H1 (cell line): ENCODE data around the gene CGNL1. TPM values are rescaled to one million over a fixed set of nuclear protein-coding genes. Genes with fewer than 3 reads are reported as not detected.

ENCODE experiments used
- CTCF ChIA-PET: fragments of 300-600 bp; sonication (Branson Sonifier 250); formaldehyde crosslinking; loops from one replicate; lab custom pipeline; 2021; ENCODE audit not compliant: partially characterized antibody; lab: Charles Lee
- POLR2A ChIA-PET: fragments of 300-600 bp; sonication (Branson Sonifier 250); formaldehyde crosslinking; loops from one replicate; lab custom pipeline; 2021; ENCODE audit warnings: inconsistent platforms; ENCODE audit not compliant: partially characterized antibody; lab: Charles Lee
- DNase-seq, 2 experiments: peaks; one replicate each; pipeline versions ENCODE4 v3.0.0 to v3.0.0-alpha.2; 2010 to 2022; ENCODE audit warnings: low spot score in 2 of 2, low read depth in 1 of 2, mixed read lengths in 1 of 2
- FAIRE-seq: peaks from 2 replicates; lab custom pipeline; 2011; peaks lifted over from hg19 to GRCh38; lab: Jason Lieb, UNC
- H2AFZ ChIP-seq: 2 replicates; pipeline ENCODE4 v1.8.1; 2012; ENCODE audit warnings: low read length, inconsistent platforms
- H2AK5ac ChIP-seq: 2 replicates; pipeline ENCODE4 v1.6.1; 2013; ENCODE audit warnings: low read depth, low read length
- H2BK120ac ChIP-seq: replicated peaks from 2 replicates; pipeline ENCODE3; 2013; ENCODE audit warnings: low read depth, low read length, inconsistent platforms
- H2BK12ac ChIP-seq: 2 replicates; pipeline ENCODE4 v1.6.1; 2013; ENCODE audit warnings: low read depth, low read length
- H2BK15ac ChIP-seq: 2 replicates; pipeline ENCODE4 v1.6.1; 2013; ENCODE audit warnings: low read length
- H2BK20ac ChIP-seq: 2 replicates; pipeline ENCODE4 v1.6.1; 2013; ENCODE audit warnings: low read length
- H2BK5ac ChIP-seq: 2 replicates; pipeline ENCODE4 v1.6.1; 2013; ENCODE audit warnings: low read depth, low read length
- H3K14ac ChIP-seq: 2 replicates; pipeline ENCODE4 v1.6.1; 2013; ENCODE audit warnings: inconsistent platforms; ENCODE audit not compliant: insufficient read length
- H3K18ac ChIP-seq: 2 replicates; pipeline ENCODE4 v1.6.1; 2013; ENCODE audit warnings: low read length; ENCODE audit errors: extremely low read depth
- H3K23ac ChIP-seq: 2 replicates; pipeline ENCODE4 v1.6.1; 2013; ENCODE audit warnings: inconsistent platforms; ENCODE audit not compliant: insufficient read length
- H3K23me2 ChIP-seq: 2 replicates; pipeline ENCODE4 v1.6.1; 2013; ENCODE audit warnings: low read depth, low read length
- H3K27ac ChIP-seq: 2 replicates; pipeline ENCODE4 v1.6.1; 2011; ENCODE audit warnings: low read depth, low read length, inconsistent platforms
- H3K27me3 ChIP-seq, 4 experiments: replicated peaks in 1 of 4; 1 replicate in 1 of 4; 2 replicates in 3 of 4; pipeline versions ENCODE4 v1.6.1 to v1.8.1; 2011 to 2013; ENCODE audit warnings: low read length in 3 of 4, mild to moderate bottlenecking in 3 of 4, inconsistent platforms in 2 of 4, mixed read lengths in 2 of 4, moderate library complexity in 1 of 4; ENCODE audit not compliant: control insufficient read depth in 3 of 4, insufficient read depth in 3 of 4; ENCODE audit errors: extremely low read depth in 1 of 4
- H3K36me3 ChIP-seq, 4 experiments: 2 replicates each; pipeline versions ENCODE4 v1.6.1 to v1.8.1; 2011 to 2013; ENCODE audit warnings: mild to moderate bottlenecking in 4 of 4, low read length in 3 of 4, moderate library complexity in 2 of 4, control low read depth in 1 of 4, inconsistent platforms in 1 of 4; ENCODE audit not compliant: insufficient read depth in 4 of 4, control insufficient read depth in 2 of 4
- H3K4ac ChIP-seq: replicated peaks from 2 replicates; pipeline ENCODE3; 2013; ENCODE audit warnings: low read length, low read depth, mixed read lengths, inconsistent platforms; ENCODE audit not compliant: insufficient read length
- H3K4me1 ChIP-seq, 4 experiments: replicated peaks in 1 of 4; 1 replicate in 1 of 4; 2 replicates in 3 of 4; pipeline versions ENCODE4 v1.6.1 to v1.8.1; 2011 to 2013; ENCODE audit warnings: low read length in 3 of 4, inconsistent platforms in 2 of 4, mixed read lengths in 1 of 4; ENCODE audit not compliant: insufficient read depth in 4 of 4, control insufficient read depth in 3 of 4
- H3K4me2 ChIP-seq, 2 experiments: 2 replicates each; pipeline versions ENCODE4 v1.6.1 to v1.8.1; 2011 to 2013; ENCODE audit warnings: low read depth in 2 of 2, low read length in 2 of 2, control low read depth in 1 of 2, inconsistent platforms in 1 of 2, mild to moderate bottlenecking in 1 of 2; ENCODE audit not compliant: insufficient read depth in 1 of 2
- H3K4me3 ChIP-seq, 4 experiments: fragments of 200-600, 300-600 bp in 1 of 4; sonication (generic), shearing (Covaris generic), sonication (Bioruptor Twin) in 1 of 4; 2 replicates each; pipeline versions ENCODE4 v1.5.1 to v1.8.1; 2011 to 2016; ENCODE audit warnings: low read length in 4 of 4, low read depth in 3 of 4, control low read depth in 2 of 4, inconsistent platforms in 2 of 4, mild to moderate bottlenecking in 2 of 4, mixed read lengths in 1 of 4, moderate library complexity in 1 of 4; ENCODE audit not compliant: insufficient read depth in 2 of 4; ENCODE audit errors: extremely low read depth in 1 of 4
- H3K56ac ChIP-seq: replicated peaks from 2 replicates; pipeline ENCODE3; 2013; ENCODE audit warnings: low read depth, mild to moderate bottlenecking, mixed read lengths, low read length, inconsistent platforms; ENCODE audit not compliant: insufficient read length
- H3K79me1 ChIP-seq: 2 replicates; pipeline ENCODE4 v1.6.1; 2013; ENCODE audit warnings: low read depth, low read length, control low read depth
- H3K79me2 ChIP-seq, 2 experiments: 2 replicates each; pipeline versions ENCODE4 v1.6.1 to v1.8.1; 2012 to 2013; ENCODE audit warnings: low read length in 2 of 2, mild to moderate bottlenecking in 2 of 2, inconsistent platforms in 1 of 2; ENCODE audit not compliant: insufficient read depth in 2 of 2, control insufficient read depth in 1 of 2
- H3K9ac ChIP-seq, 4 experiments: replicated peaks in 1 of 4; 1 replicate in 1 of 4; 2 replicates in 3 of 4; pipeline versions ENCODE4 v1.6.1 to v1.8.1; 2011 to 2013; ENCODE audit warnings: low read depth in 3 of 4, low read length in 3 of 4, control low read depth in 2 of 4, mild to moderate bottlenecking in 2 of 4, moderate library complexity in 2 of 4, inconsistent platforms in 1 of 4; ENCODE audit errors: extremely low read depth in 1 of 4
- H3K9me3 ChIP-seq, 2 experiments: 2 replicates each; pipeline versions ENCODE4 v1.6.1 to v1.8.1; 2012 to 2013; ENCODE audit warnings: mild to moderate bottlenecking in 2 of 2, moderate library complexity in 2 of 2, control low read depth in 1 of 2, inconsistent platforms in 1 of 2, low read depth in 1 of 2, low read length in 1 of 2, mixed read lengths in 1 of 2; ENCODE audit not compliant: insufficient read depth in 2 of 2
- H4K20me1 ChIP-seq, 2 experiments: replicated peaks in 1 of 2; 2 replicates each; pipeline versions ENCODE3 to v1.8.1; 2011 to 2013; ENCODE audit warnings: inconsistent platforms in 2 of 2, low read length in 2 of 2, mild to moderate bottlenecking in 1 of 2; ENCODE audit not compliant: insufficient read depth in 2 of 2, control insufficient read depth in 1 of 2
- H4K5ac ChIP-seq: 2 replicates; pipeline ENCODE4 v1.6.1; 2013; ENCODE audit warnings: low read length, low read depth, mixed read lengths, inconsistent platforms; ENCODE audit not compliant: insufficient read length
- H4K8ac ChIP-seq: 2 replicates; pipeline ENCODE4 v1.8.0; 2013; ENCODE audit warnings: mild to moderate bottlenecking, moderate library complexity, low read length, inconsistent platforms; ENCODE audit not compliant: insufficient read depth; ENCODE audit errors: extremely low read depth
- H4K91ac ChIP-seq: replicated peaks from 2 replicates; pipeline ENCODE3; 2013; ENCODE audit warnings: low read length, mixed read lengths, inconsistent platforms; ENCODE audit not compliant: insufficient read length
- CEBPB ChIP-seq: IDR thresholded peaks from 2 replicates; pipeline ENCODE4 v1.6.1; 2012; ENCODE audit warnings: low read depth, low read length
- CTCF ChIP-seq, 3 experiments: IDR thresholded peaks; 1 replicate in 2 of 3; 2 replicates in 1 of 3; pipeline versions ENCODE4 v1.5.1 to v1.6.1; 2011; ENCODE audit warnings: low read length in 3 of 3, mild to moderate bottlenecking in 3 of 3, inconsistent platforms in 2 of 3, low read depth in 1 of 3, moderate library complexity in 1 of 3; ENCODE audit not compliant: insufficient read depth in 1 of 3; ENCODE audit errors: control extremely low read depth in 1 of 3
- RAD21 ChIP-seq, 2 experiments: IDR thresholded peaks in 1 of 2; conservative IDR thresholded peaks in 1 of 2; 2 replicates each; pipeline ENCODE4 v1.6.1; 2011; ENCODE audit warnings: low read depth in 2 of 2, low read length in 2 of 2, improper control_type of control experiment in 1 of 2, inconsistent platforms in 1 of 2, mild to moderate bottlenecking in 1 of 2, moderate library complexity in 1 of 2
- SP1 ChIP-seq: IDR thresholded peaks from 2 replicates; pipeline ENCODE4 v1.6.1; 2011; ENCODE audit warnings: low read depth, low read length
- WGBS, 2 experiments: shearing (Covaris generic) in 1 of 2; methylation state at CpG; one replicate each; pipeline versions ENCODE4 v1.1.6 to v1.1.7; 2013 to 2015; ENCODE audit warnings: low lambda C conversion rate in 2 of 2, mixed read lengths in 2 of 2, inconsistent platforms in 1 of 2, low coverage in 1 of 2, missing lambda C conversion rate in 1 of 2; ENCODE audit not compliant: insufficient replicate concordance in 2 of 2, insufficient coverage in 1 of 2, insufficient read length in 1 of 2; ENCODE audit errors: extremely low coverage in 1 of 2, missing lambda C conversion rate in 1 of 2; 5-methylcytosine and 5-hydroxymethylcytosine counted together
- polyA plus RNA-seq, 7 experiments: library from polyadenylated mRNA; depleted of rRNA in 3 of 7; stranded (reverse) in 5 of 7; unstranded in 2 of 7; fragments of >200 nt in 5 of 7; fragments of 200-250 nt in 2 of 7; gene quantifications; 1 replicate in 5 of 7; 2 replicates in 1 of 7; 4 replicates in 1 of 7; pipeline versions ENCODE4 v1.2.1 to v1.2.3, GENCODE V29; 2011 to 2013; ENCODE audit warnings: missing spikeins in 2 of 7, mixed read lengths in 2 of 7
- total RNA-seq: library from RNA; stranded (reverse); fragmentation: NEBNext Ultra II Directional; extraction: Animal tissue kit (Norgen Biotek cat#: 25700); gene quantifications from 2 replicates; pipeline ENCODE4 v1.2.1, GENCODE V29; 2021

Gene CGNL1
- total and polyA plus RNA-seq, 2 of the 8 experiments (the other 6 are each of a cell fraction or from before 2014, with no cell fraction given): 21.8 to 75.6 TPM

GRCh38 chr15:57559875-57560274, 183.6 kb downstream of the CGNL1 start:
- Histone ChIP-seq H2BK15ac (no peak overlapping the region), H3K4ac (no peak overlapping the region), H3K4me1 (no peaks in the 10 kb centered on the region), H4K8ac (no peak overlapping the region), H3K23ac (no peak overlapping the region), H3K18ac (no peak overlapping the region), H2BK12ac (no peak overlapping the region), H2BK120ac (no peak overlapping the region), H3K36me3 (no peaks in the 10 kb centered on the region), H3K9me3 (no peaks in the 10 kb centered on the region), H3K14ac (no peak overlapping the region), H2AK5ac (no peak overlapping the region), H3K4me3 (no peak overlapping the region)
- peak; percentile 59 to 96 for DNase-seq
- 26% methylated on average over 5 of the region's 5 CpGs; no CpG with 5 or more reads in 1 of the 2 experiments for WGBS, 2 experiments
- TF ChIP-seq CEBPB (0 out of 2 replicates have a peak, but pooled peaks have one; percentile 3), RAD21 (IDR thresholded peaks at IDR 0.05 in 1 of 2, conservative IDR thresholded peaks at IDR 0.05 in 1 of 2; ENCODE audit: low read depth in 2 of 2, low read length in 2 of 2) (peak; percentile 85 to 87), CTCF (IDR thresholded peaks at IDR 0.05; ENCODE audit: control extremely low read depth in 1 of 3, insufficient read depth in 1 of 3, low read depth in 1 of 3, low read length in 3 of 3) (peak; percentile 85 to 95 (median 89)), SP1 (no peak)
- TF ChIP-seq, all 59 proteins: peak for 3
- H3K27me3 ChIP-seq: no peaks in the 10 kb centered on the region
- H3K9ac ChIP-seq: no peak overlapping the region
- no peak overlapping the region for H2AFZ ChIP-seq
- no peak overlapping the region for H3K27ac ChIP-seq
- no peaks in the 10 kb centered on the region; the same call in 1 of the 2 replicates for H3K23me2 ChIP-seq
- ChIA-PET CTCF (interaction anchor here (0.6 to 3.2 kb wide), 44 partner anchors 9 to 504 kb away, joined by 3 to 34 read pairs (median 4); partner anchors contain the start of gene POLR2M), POLR2A (no interaction called here)
- H3K56ac ChIP-seq: no peak overlapping the region
- no peaks in the 10 kb centered on the region for H3K79me1 ChIP-seq
- H3K79me2 ChIP-seq: no peaks in the 10 kb centered on the region
- no peak overlapping the region for H4K5ac ChIP-seq
- no peak overlapping the region for H2BK5ac ChIP-seq
- H4K20me1 ChIP-seq: no peaks in the 10 kb centered on the region
- no peak overlapping the region for H3K4me2 ChIP-seq
- peak; percentile 98 for FAIRE-seq
- H2BK20ac ChIP-seq: no peak overlapping the region
- H4K91ac ChIP-seq: no peak overlapping the region
